Psoas muscle (tissue), 8 donors: Measurements from ENCODE around the gene DMD. TPM values are rescaled to one million over a fixed set of nuclear protein-coding genes. Genes with fewer than 3 reads are reported as not detected.

ENCODE experiments used
- ATAC-seq, 4 donors: fragments of 200-7000 bp; cut with Tn5 transposase; one replicate each; pipeline ENCODE4 v1.9.1; 2020; ENCODE audit warnings: moderate library complexity in 3 of 4, mild to moderate bottlenecking in 2 of 4
- DNase-seq, 2 donors: peaks; one replicate each; pipeline ENCODE4 v3.0.0-alpha.2; 2020
- H3K27ac ChIP-seq: fragments of 200-600 bp; one replicate; pipeline ENCODE4 v1.8.0; 2022
- H3K27me3 ChIP-seq, 3 donors: fragments of 200-600 bp in 1 of 3; one replicate each; pipeline versions ENCODE4 v1.6.1 to v1.8.0; 2013 to 2022; ENCODE audit warnings: low read length in 2 of 3, mild to moderate bottlenecking in 2 of 3, moderate library complexity in 1 of 3; ENCODE audit not compliant: insufficient read depth in 3 of 3
- H3K36me3 ChIP-seq, 2 donors: fragments of 200-600 bp in 1 of 2; one replicate each; pipeline versions ENCODE4 v1.6.1 to v1.8.0; 2013 to 2022; ENCODE audit warnings: low read depth in 1 of 2, mild to moderate bottlenecking in 1 of 2, moderate library complexity in 1 of 2; ENCODE audit not compliant: insufficient read depth in 1 of 2
- H3K4me1 ChIP-seq: fragments of 200-600 bp; one replicate; pipeline ENCODE4 v1.8.0; 2022
- H3K4me3 ChIP-seq: fragments of 200-600 bp; one replicate; pipeline ENCODE4 v1.8.0; 2022; ENCODE audit warnings: mild to moderate bottlenecking
- H3K9me3 ChIP-seq: fragments of 200-600 bp; one replicate; pipeline ENCODE4 v1.8.0; 2022
- CTCF ChIP-seq: fragments of 200-600 bp; IDR thresholded peaks from one replicate; pipeline ENCODE4 v1.8.0; 2022; ENCODE audit warnings: antibody characterized with exemption
- WGBS, 3 donors: extraction: QIAGEN DNeasy Blood & Tissue Kit; methylation state at CpG; one replicate each; pipeline versions ENCODE4 v1.1.6 to v1.1.7; 2013; 5-methylcytosine and 5-hydroxymethylcytosine counted together
- intact Hi-C, 2 donors: fragments of 100-400 bp; cut with DNase I; formaldehyde crosslinking; loops; one replicate each; pipeline versions ENCODE4 v1.11.0 to v1.14.2; 2022
- polyA plus RNA-seq, 3 donors: library from polyadenylated mRNA; stranded (reverse); fragments of 200-250 nt; gene quantifications; one replicate each; pipeline ENCODE4 v1.2.3, GENCODE V29; 2013
- total RNA-seq, 4 donors: library from RNA; stranded (reverse); fragmentation: NEBNext Ultra II Directional in 2 of 4; extraction: Animal tissue kit (Norgen Biotek cat#: 25700) in 2 of 4; gene quantifications; one replicate each; pipeline versions ENCODE4 v1.2.1 to v1.2.4, GENCODE V29; 2021 to 2023
- donor health status: healthy with polysubstance abuse.
- donor health status: DM: no; HTN: no; CAD: no; lungs with moderate emphysema.
- donor health status: Bipolar disorder and iron deficiency.
- donor health status: healthy.
- donor health status: DM: yes; HTN: yes; CAD: no.
- donor health status: DM: no; HTN: no; CAD: no.
- donor health status: DM: no; HTN: no; CAD: no.
- donor health status: DM: yes; HTN: yes; CAD: no.

The DMD gene
- total and polyA plus RNA-seq, 7 donors, result 6.8 to 170 (median 86.5) TPM

GRCh38 chrX:31604629-31605221 is 1606.6 kb downstream of the DMD start:
- H3K27ac ChIP-seq, result no peak overlapping the region
- no peak overlapping the region for H3K4me3 ChIP-seq
- no peaks in the 10 kb centered on the region for H3K36me3 ChIP-seq
- intact Hi-C loops, result no loop called here
- no peaks in the 10 kb centered on the region for H3K27me3 ChIP-seq
- H3K4me1 ChIP-seq, result no peaks in the 10 kb centered on the region
- no peaks in the 10 kb centered on the region for H3K9me3 ChIP-seq
- ATAC-seq, result no peak
- no peak for DNase-seq
- 53 to 94% (median 83%) methylated on average over 3 of the region's 3 CpGs for WGBS, 3 donors
- TF ChIP-seq CTCF, result no peak

DNA sequence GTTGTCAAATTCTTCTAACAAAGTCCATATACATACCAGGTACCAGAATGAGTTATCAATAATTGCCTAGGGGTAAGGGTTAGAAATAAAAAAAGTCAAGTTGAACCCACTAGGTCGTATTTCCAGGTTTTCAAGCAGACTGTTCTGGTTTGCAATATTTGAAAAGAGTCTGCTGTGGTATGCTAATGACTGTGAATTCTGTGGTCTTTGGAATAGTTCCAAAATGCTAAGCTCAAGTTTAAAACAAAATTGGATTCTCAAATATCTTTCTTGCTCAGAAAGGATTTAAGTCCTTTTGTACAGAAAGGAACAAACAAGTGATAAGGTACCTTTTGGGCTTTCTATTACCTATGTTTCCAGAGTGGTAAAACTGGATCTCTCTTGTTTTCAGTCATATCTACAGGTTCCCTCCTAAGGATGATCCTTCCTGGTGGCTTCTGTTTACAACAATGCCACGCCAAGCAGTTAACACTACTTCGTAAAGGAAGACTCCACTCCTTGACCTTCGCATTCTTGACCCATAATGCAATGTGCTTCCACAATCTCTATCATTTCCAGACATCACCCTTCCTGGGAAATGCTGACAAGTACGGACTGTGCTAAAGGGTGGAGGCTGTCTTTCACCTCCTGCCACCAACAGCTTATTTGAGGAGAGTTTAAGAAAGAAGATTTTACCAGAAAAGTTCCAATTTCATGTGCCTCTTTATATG is 1607.8 kb downstream of the DMD start:
- Histone ChIP-seq H3K36me3 (no peaks in the 10 kb centered on the region), H3K4me3 (no peak overlapping the region), H3K9me3 (no peaks in the 10 kb centered on the region), H3K4me1 (no peaks in the 10 kb centered on the region), H3K27me3 (no peaks in the 10 kb centered on the region), H3K27ac (no peak overlapping the region)
- ATAC-seq (no peak), DNase-seq (no peak)
- intact Hi-C loops, result no loop called here
- 59 to 65% (median 64%) methylated on average over 5 of the region's 5 CpGs for WGBS, 3 donors
- no peak for TF ChIP-seq CTCF

DNA sequence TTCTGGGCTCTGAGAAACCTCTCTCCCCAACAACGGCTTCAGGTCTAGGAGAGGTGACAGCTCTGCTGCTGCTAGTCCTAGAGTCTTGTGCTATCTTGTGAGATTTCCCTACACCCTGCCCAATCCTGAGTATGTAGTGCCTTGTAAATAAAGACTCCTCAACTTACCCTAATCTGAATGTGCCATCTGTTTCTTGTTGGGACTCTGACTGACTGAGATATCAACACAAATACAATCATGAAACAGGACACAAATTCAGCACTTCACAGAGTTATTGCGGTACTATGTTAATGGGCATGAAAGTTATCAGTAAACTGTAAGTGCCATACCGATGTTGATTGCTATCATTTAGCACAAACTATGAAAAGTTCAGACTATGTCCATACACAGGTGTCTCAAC is 1610.5 kb downstream of the DMD start:
- Histone ChIP-seq H3K36me3 (no peaks in the 10 kb centered on the region), H3K27ac (no peak overlapping the region), H3K9me3 (no peaks in the 10 kb centered on the region), H3K4me3 (no peak overlapping the region), H3K27me3 (no peaks in the 10 kb centered on the region), H3K4me1 (no peaks in the 10 kb centered on the region)
- no peak for DNase-seq
- intact Hi-C loops, result no loop called here
- ATAC-seq, result no peak
- no peak for TF ChIP-seq CTCF
- WGBS, 3 donors, result 88 to 94% (median 91%) methylated on average over 3 of the region's 3 CpGs

GRCh38 chrX:31593353-31593752 is 1618.0 kb downstream of the DMD start:
- TF ChIP-seq CTCF, result no peak

More at GRCh38 chrX:31593353-31593752, 1618.0 kb downstream of the DMD start:
- Histone ChIP-seq H3K9me3 (no peaks in the 10 kb centered on the region), H3K4me3 (no peak overlapping the region), H3K27ac (no peak overlapping the region), H3K27me3 (no peaks in the 10 kb centered on the region), H3K4me1 (peaks cover 3% of the 10 kb centered on the region), H3K36me3 (no peaks in the 10 kb centered on the region)
- ATAC-seq (no peak), DNase-seq (no peak)
- intact Hi-C loops, result no loop called here
- WGBS, 3 donors, result 66 to 92% (median 90%) methylated on average over 2 of the region's 2 CpGs
